GM19238 (cell line): ENCODE data around the gene LAG3.

ENCODE experiments used
- DNase-seq: peaks from one replicate; pipeline ENCODE4 v3.0.0; 2011; ENCODE audit warnings: low spot score; ENCODE audit not compliant: insufficient read length

The LAG3 gene

GRCh38 chr12:6752921-6753771 lies 19.2 kb upstream of the LAG3 start, which contains the start of gene MLF2:
MLF2 (minus strand) TSS chr12:6753141; CDS start chr12:6752334, 807 bp downstream.
- peak; percentile 96 for DNase-seq

GRCh38 chr12:6753772-6754356 lies 18.5 kb upstream of the LAG3 start:
- no peak for DNase-seq

GRCh38 chr12:6754411-6754810 lies 17.9 kb upstream of the LAG3 start:
- no peak for DNase-seq

- DNase-seq = no peak
Measured at GRCh38 chr12:6757028-6757690, 15.2 kb upstream of the LAG3 start.

- DNase-seq = no peak
Measured at GRCh38 chr12:6758506-6759095, 13.7 kb upstream of the LAG3 start.

- DNase-seq = no peak
Measured at GRCh38 chr12:6759741-6760140, 12.6 kb upstream of the LAG3 start.

- no peak for DNase-seq
Measured at GRCh38 chr12:6763380-6763779, 8.9 kb upstream of the LAG3 start.

- peak; percentile 97 for DNase-seq
Measured at GRCh38 chr12:6764011-6764828, 8.1 kb upstream of the LAG3 start.

- DNase-seq = no peak
Measured at GRCh38 chr12:6765048-6765633, 7.2 kb upstream of the LAG3 start.

GRCh38 chr12:6765634-6766581 lies 6.4 kb upstream of the LAG3 start, which contains the start of gene PTMS:
PTMS (plus strand) TSS chr12:6766363; CDS start chr12:6766706, 343 bp downstream.
- no peak for DNase-seq

GRCh38 chr12:6766651-6767349 lies 5.5 kb upstream of the LAG3 start:
- peak; percentile 84 for DNase-seq

GRCh38 chr12:6767353-6768319 lies 4.7 kb upstream of the LAG3 start:
- DNase-seq = no peak

- no peak for DNase-seq
Measured at GRCh38 chr12:6768437-6768914, 3.8 kb upstream of the LAG3 start.

GRCh38 chr12:6768990-6769389 lies 3.3 kb upstream of the LAG3 start:
- DNase-seq = no peak

GRCh38 chr12:6769666-6770065 lies 2.7 kb upstream of the LAG3 start:
- DNase-seq = no peak

GRCh38 chr12:6770094-6770493 lies 2.2 kb upstream of the LAG3 start:
- DNase-seq = no peak

- no peak for DNase-seq
Measured at GRCh38 chr12:6770600-6770999, 1.7 kb upstream of the LAG3 start.
